Heart right ventricle (tissue), 16 donors: ENCODE results near the gene MYT1. TPM values are rescaled to one million over a fixed set of nuclear protein-coding genes. Genes with fewer than 3 reads are reported as not detected.

Experiments used
- ATAC-seq, 8 donors: fragments of 200-7000 bp; cut with Tn5 transposase; one replicate each; pipeline ENCODE4 v1.9.1; 2020; ENCODE audit warnings: mild to moderate bottlenecking in 8 of 8, moderate library complexity in 8 of 8, moderate number of reproducible peaks in 1 of 8
- DNase-seq, 2 donors: peaks; one replicate each; pipeline ENCODE4 v3.0.0-alpha.2; 2020
- H3K27ac ChIP-seq, 10 donors: fragments of 200-600 bp; sonication (generic) in 2 of 10; one replicate each; pipeline versions ENCODE4 v1.5.0 to v1.8.0; 2020 to 2022; ENCODE audit warnings: mild to moderate bottlenecking in 3 of 10
- H3K27me3 ChIP-seq, 7 donors: fragments of 200-600 bp; one replicate each; pipeline ENCODE4 v1.8.0; 2021 to 2022; ENCODE audit warnings: mild to moderate bottlenecking in 2 of 7
- H3K36me3 ChIP-seq, 9 donors: fragments of 200-600 bp; sonication (generic) in 1 of 9; one replicate each; pipeline versions ENCODE4 v1.5.0 to v1.8.0; 2020 to 2022; ENCODE audit warnings: mild to moderate bottlenecking in 2 of 9
- H3K4me1 ChIP-seq, 9 donors: fragments of 200-600 bp; sonication (generic) in 1 of 9; one replicate each; pipeline versions ENCODE4 v1.5.0 to v1.8.0; 2020 to 2022; ENCODE audit warnings: mild to moderate bottlenecking in 4 of 9
- H3K4me3 ChIP-seq, 10 donors: fragments of 200-600 bp; sonication (generic) in 2 of 10; one replicate each; pipeline versions ENCODE4 v1.5.0 to v1.8.0; 2020 to 2022; ENCODE audit warnings: mild to moderate bottlenecking in 7 of 10, moderate library complexity in 2 of 10
- H3K9me3 ChIP-seq, 11 donors: fragments of 200-600 bp in 10 of 11; sonication (generic) in 2 of 11; one replicate each; pipeline versions ENCODE4 v1.5.0 to v1.8.0; 2013 to 2022; ENCODE audit warnings: mild to moderate bottlenecking in 2 of 11, control low read depth in 1 of 11, moderate library complexity in 1 of 11
- CTCF ChIP-seq, 9 donors: fragments of 200-600 bp; sonication (generic) in 2 of 9; IDR thresholded peaks; one replicate each; pipeline versions ENCODE4 v1.5.0 to v1.8.0; 2021 to 2022; ENCODE audit warnings: antibody characterized with exemption in 9 of 9, mild to moderate bottlenecking in 5 of 9, moderate library complexity in 1 of 9
- WGBS, 2 donors: extraction: QIAGEN DNeasy Blood & Tissue Kit; methylation state at CpG; one replicate each; pipeline ENCODE4 v1.1.7; 2013; ENCODE audit warnings: inconsistent platforms in 1 of 2; 5-methylcytosine and 5-hydroxymethylcytosine counted together
- intact Hi-C, 10 donors: fragments of 100-400 bp; cut with DNase I; formaldehyde crosslinking; loops; one replicate each; pipeline versions ENCODE4 v1.11.1 to v1.14.2; 2022
- polyA plus RNA-seq, 2 donors: library from polyadenylated mRNA; stranded (reverse); fragments of 200-250 nt; gene quantifications; one replicate each; pipeline ENCODE4 v1.2.3, GENCODE V29; 2013
- total RNA-seq, 10 donors: library from RNA; stranded (reverse); fragmentation: NEBNext Ultra II Directional in 3 of 10; extraction: Animal tissue kit (Norgen Biotek cat#: 25700) in 3 of 10; gene quantifications; one replicate each; pipeline versions ENCODE4 v1.2.1 to v1.2.4, GENCODE V29; 2021 to 2023
- donor health status: Arrhythmogenic right ventricular cardiomyopathy.
- donor health status: ischemic (EF 13 %, LVEDD 7.1; RV severe dilation, severe dysfunction).
- donor health status: healthy with polysubstance abuse.
- donor health status: DM: no; HTN: yes; CAD: no.
- donor health status: DM: no; HTN: no; CAD: no.
- donor health status: ischemic (EF 25% LVEDD 6.9; RV normal size, moderate dysfunction).
- donor health status: ischemic (EF 25% LVEDD 5.7; RV mildly dilated, moderate dysfunction).
- donor health status: healthy.
- donor health status: DM: yes; HTN: yes; CAD: no.
- donor health status: Ischemic cardiomyopathy.
- donor health status: ischemic (EF 35%, LVEDD 5.7; RV mildly dilated, moderate dysfunction).
- donor health status: nonischemic (EF 11% LVEDD 7.7; RV severe dilation, severe dysfunction).
- donor health status: DM: yes; HTN: yes; CAD: no.
- donor health status: PGD.
- donor health status: ischemic (EF 29% LVEDD 5.4; RV normal size, mild dysfunction).
- donor health status: nonischemic (EF 23%, LVEDD 6.1; RV moderate dilation, normal function).

MYT1 gene
- total and polyA plus RNA-seq, 12 donors = 0.01 to 0.35 (median 0.11) TPM; not detected in 1

- H3K27ac ChIP-seq = no peak overlapping the region
- H3K4me1 ChIP-seq = no peaks in the 10 kb centered on the region
- no peaks in the 10 kb centered on the region for H3K36me3 ChIP-seq
- 82 to 85% methylated on average over 9 of the region's 9 CpGs for WGBS, 2 donors
- ATAC-seq = no peak
- TF ChIP-seq CTCF (IDR thresholded peaks at IDR 0.05) = no peak
- intact Hi-C loops = no loop called here
- H3K27me3 ChIP-seq = peaks cover 5 to 48% (median 14%) of the 10 kb centered on the region in 7 donors
- DNase-seq = no peak
- no peaks in the 10 kb centered on the region for H3K9me3 ChIP-seq
- no peak overlapping the region for H3K4me3 ChIP-seq
Observed at GRCh38 chr20:64152906-64153305, 11.3 kb upstream of the MYT1 start.

GRCh38 chr20:64153410-64153809, 10.8 kb upstream of the MYT1 start:
- TF ChIP-seq CTCF (IDR thresholded peaks at IDR 0.05) = no peak
- no peaks in the 10 kb centered on the region for H3K36me3 ChIP-seq
- no peaks in the 10 kb centered on the region for H3K4me1 ChIP-seq
- no peak for ATAC-seq
- no peak overlapping the region for H3K27ac ChIP-seq
- H3K4me3 ChIP-seq = no peak overlapping the region
- peaks cover 5 to 43% (median 14%) of the 10 kb centered on the region in 7 donors for H3K27me3 ChIP-seq
- WGBS, 2 donors = 76 to 84% methylated on average over 2 of the region's 2 CpGs
- DNase-seq = no peak
- intact Hi-C loops = no loop called here
- H3K9me3 ChIP-seq = no peaks in the 10 kb centered on the region

- 87 to 88% methylated on average over 19 to 20 of the region's 20 CpGs for WGBS, 2 donors
- no peaks in the 10 kb centered on the region for H3K36me3 ChIP-seq
- no peak overlapping the region for H3K4me3 ChIP-seq
- intact Hi-C loops = no loop called here
- H3K27me3 ChIP-seq = peaks cover 6 to 43% (median 19%) of the 10 kb centered on the region in 7 donors
- H3K27ac ChIP-seq = no peak overlapping the region
- TF ChIP-seq CTCF (IDR thresholded peaks at IDR 0.05) = no peak
- no peak for DNase-seq
- H3K4me1 ChIP-seq = no peaks in the 10 kb centered on the region
- no peaks in the 10 kb centered on the region for H3K9me3 ChIP-seq
- ATAC-seq = no peak
Observed at GRCh38 chr20:64153861-64154589, 10.2 kb upstream of the MYT1 start.

GRCh38 chr20:64154590-64155257, 9.5 kb upstream of the MYT1 start:
- no peak overlapping the region for H3K4me3 ChIP-seq
- no peaks in the 10 kb centered on the region for H3K4me1 ChIP-seq
- peaks cover 13 to 50% (median 26%) of the 10 kb centered on the region in 7 donors for H3K27me3 ChIP-seq
- no peaks in the 10 kb centered on the region for H3K9me3 ChIP-seq
- H3K27ac ChIP-seq = no peak overlapping the region
- no peaks in the 10 kb centered on the region for H3K36me3 ChIP-seq
- WGBS, 2 donors = 72 to 74% methylated on average over 9 of the region's 9 CpGs
- DNase-seq = no peak
- no peak for TF ChIP-seq CTCF (IDR thresholded peaks at IDR 0.05)
- intact Hi-C loops = no loop called here
- ATAC-seq = no peak
